HepG2 (cell line): Measurements from ENCODE around the gene TMEM107. TPM values are rescaled to one million over a fixed set of nuclear protein-coding genes. Genes with fewer than 3 reads are reported as not detected.

ENCODE experiments used
- ATF5 ChIP-seq: sonication (generic); formaldehyde crosslinking; IDR thresholded peaks from 2 replicates; pipeline ENCODE4 v1.4.0; 2020; ENCODE audit warnings: mild to moderate bottlenecking, low read depth, missing genetic modification reagents
- CERS6 ChIP-seq: sonication (generic); formaldehyde crosslinking; IDR thresholded peaks from 2 replicates; pipeline ENCODE4 v1.5.0; 2020; ENCODE audit warnings: missing genetic modification reagents
- DR1 ChIP-seq: sonication (generic); formaldehyde crosslinking; IDR thresholded peaks from 2 replicates; pipeline ENCODE4 v1.8.0; 2021; ENCODE audit warnings: mild to moderate bottlenecking, missing genetic modification reagents, inconsistent platforms
- ETS1 ChIP-seq: sonication (generic); formaldehyde crosslinking; IDR thresholded peaks from 2 replicates; pipeline ENCODE4 v1.4.0; 2020; ENCODE audit warnings: missing genetic modification reagents
- FOXM1 ChIP-seq: sonication (generic); formaldehyde crosslinking; IDR thresholded peaks from 2 replicates; pipeline ENCODE4 v1.5.0; 2020; ENCODE audit warnings: missing genetic modification reagents
- GLMP ChIP-seq: sonication (generic); formaldehyde crosslinking; IDR thresholded peaks from 2 replicates; pipeline ENCODE4 v1.9.0; 2021; ENCODE audit warnings: missing genetic modification reagents, mild to moderate bottlenecking, borderline replicate concordance
- KMT2B ChIP-seq: IDR thresholded peaks from 2 replicates; pipeline ENCODE4 v1.6.1; 2016; ENCODE audit warnings: missing genetic modification reagents, missing compliant biosample characterization
- POLR2AphosphoS5 ChIP-seq: IDR thresholded peaks from 2 replicates; pipeline ENCODE4 v1.6.1; 2012; ENCODE audit warnings: low read depth, low read length
- RARG ChIP-seq: sonication (generic); formaldehyde crosslinking; IDR thresholded peaks from 2 replicates; pipeline ENCODE4 v1.4.0; 2020; ENCODE audit warnings: low read depth, mild to moderate bottlenecking, missing genetic modification reagents
- SMYD3 ChIP-seq: sonication (generic); formaldehyde crosslinking; IDR thresholded peaks from 2 replicates; pipeline ENCODE4 v1.8.1; 2023; ENCODE audit warnings: mild to moderate bottlenecking, missing genetic modification reagents
- SRSF4 ChIP-seq: fragments of 200-400 bp; formaldehyde crosslinking; IDR thresholded peaks from one replicate; pipeline ENCODE4 v1.6.1; 2018; ENCODE audit warnings: mild to moderate bottlenecking, low read depth, low read length, moderate library complexity; ENCODE audit not compliant: poor library complexity, severe bottlenecking
- UBTF ChIP-seq: sonication (generic); formaldehyde crosslinking; IDR thresholded peaks from 2 replicates; pipeline ENCODE4 v1.4.0; 2020; ENCODE audit warnings: mild to moderate bottlenecking, missing genetic modification reagents
- ZNF20 ChIP-seq: sonication (generic); formaldehyde crosslinking; IDR thresholded peaks from 2 replicates; pipeline ENCODE4 v1.4.0; 2020; ENCODE audit warnings: mild to moderate bottlenecking, moderate library complexity, missing genetic modification reagents
- ZNF317 ChIP-seq: sonication (generic); formaldehyde crosslinking; IDR thresholded peaks from 2 replicates; pipeline ENCODE4 v1.5.0; 2020; ENCODE audit warnings: mild to moderate bottlenecking, missing genetic modification reagents
- ZNF331 ChIP-seq: sonication (generic); formaldehyde crosslinking; IDR thresholded peaks from 2 replicates; pipeline ENCODE4 v1.4.0; 2020; ENCODE audit warnings: missing genetic modification reagents
- ZNF468 ChIP-seq: sonication (generic); formaldehyde crosslinking; IDR thresholded peaks from 2 replicates; pipeline ENCODE4 v1.8.0; 2022; ENCODE audit warnings: mild to moderate bottlenecking, moderate library complexity, missing genetic modification reagents
- ZNF7 ChIP-seq: IDR thresholded peaks from 2 replicates; pipeline ENCODE4 v1.6.1; 2016; ENCODE audit warnings: missing biosample characterization, missing genetic modification reagents
- ZNF772 ChIP-seq: sonication (generic); formaldehyde crosslinking; IDR thresholded peaks from 2 replicates; pipeline ENCODE4 v1.5.0; 2020; ENCODE audit warnings: mild to moderate bottlenecking, missing genetic modification reagents
- ZNF891 ChIP-seq: sonication (generic); formaldehyde crosslinking; IDR thresholded peaks from 2 replicates; pipeline ENCODE4 v1.5.0; 2020; ENCODE audit warnings: mild to moderate bottlenecking, missing genetic modification reagents
- ZSCAN21 ChIP-seq: sonication (generic); formaldehyde crosslinking; IDR thresholded peaks from 2 replicates; pipeline ENCODE4 v1.8.0; 2022; ENCODE audit warnings: mild to moderate bottlenecking, missing genetic modification reagents, moderate library complexity, borderline replicate concordance
- ZXDC ChIP-seq: sonication (generic); formaldehyde crosslinking; IDR thresholded peaks from 2 replicates; pipeline ENCODE4 v1.5.0; 2020; ENCODE audit warnings: mild to moderate bottlenecking, missing genetic modification reagents
- polyA plus RNA-seq, 8 experiments: library from polyadenylated mRNA; depleted of rRNA in 3 of 8; stranded (reverse) in 7 of 8; unstranded in 1 of 8; fragments of >200 nt; fragmentation: Illumina TruSeq in 4 of 8; extraction: Trizol in 4 of 8; gene quantifications; 2 replicates each; pipeline versions ENCODE4 v1.2.1 to v1.2.3, GENCODE V29; 2011 to 2016; ENCODE audit warnings: low read depth in 4 of 8, missing spikeins in 1 of 8, mixed read lengths in 1 of 8; ENCODE audit not compliant: insufficient read depth in 1 of 8
- total RNA-seq, 5 experiments: library from RNA; depleted of rRNA; stranded (reverse); fragments of >200 nt; fragmentation: Illumina TruSeq; extraction: Trizol; gene quantifications; 2 replicates each; pipeline ENCODE4 v1.2.3, GENCODE V29; 2016; ENCODE audit warnings: low read depth in 1 of 5

The TMEM107 gene
- total and polyA plus RNA-seq, 2 of the 13 experiments (the other 11 are each of a cell fraction or from before 2014, with no cell fraction given) = 7.2 to 15.3 TPM

GRCh38 chr17:8223356-8224126 is 47.4 kb upstream of the TMEM107 start (continued):
- TF ChIP-seq SRSF4 (no peak), ZNF7 (no peak), GLMP (CRISPR knock-in tag) (no peak), ZXDC (CRISPR knock-in tag) (no peak), KMT2B (CRISPR knock-in tag) (no peak; the same call in 1 of the 2 replicates), POLR2AphosphoS5 (no peak), FOXM1 (CRISPR knock-in tag) (no peak), ATF5 (no peak), ETS1 (no peak), ZNF468 (CRISPR knock-in tag) (no peak), ZNF331 (no peak), ZSCAN21 (CRISPR knock-in tag) (no peak), SMYD3 (CRISPR knock-in tag) (no peak), RARG (CRISPR knock-in tag) (no peak), ZNF20 (no peak), ZNF891 (CRISPR knock-in tag) (no peak; the same call in 1 of the 2 replicates), UBTF (CRISPR knock-in tag) (no peak; the same call in 1 of the 2 replicates), DR1 (CRISPR knock-in tag) (no peak), ZNF772 (CRISPR knock-in tag) (no peak; the same call in 1 of the 2 replicates), CERS6 (CRISPR knock-in tag) (no peak), ZNF317 (CRISPR knock-in tag) (no peak)
